T1000 (cell line): ENCODE data around the gene CEP57L1.

Experiments
- DNase-seq: peaks from one replicate; lab custom pipeline; 2025; ENCODE audit warnings: mixed read lengths; lab: John Stamatoyannopoulos, UW

Gene CEP57L1

GRCh38 chr6:109095036-109095834 is at the start of gene CEP57L1:
TSS of gene CEP57L1 (plus strand) at chr6:109095507. CDS start at chr6:109145222, 49,715 bp downstream.
- peak; percentile 94 for DNase-seq

GRCh38 chr6:109048176-109048575 is 47.1 kb upstream of the CEP57L1 start:
- DNase-seq, result no peak

GRCh38 chr6:109048670-109049415 is 46.5 kb upstream of the CEP57L1 start:
- DNase-seq, result no peak

GRCh38 chr6:109050012-109050411 is 45.3 kb upstream of the CEP57L1 start:
- no peak for DNase-seq

GRCh38 chr6:109050447-109051102 is 44.7 kb upstream of the CEP57L1 start:
- no peak for DNase-seq

- DNase-seq, result no peak
These were observed 43.8 kb upstream of the CEP57L1 start for GRCh38 chr6:109051301-109052017.

- no peak for DNase-seq
These were observed 43.2 kb upstream of the CEP57L1 start for GRCh38 chr6:109052018-109052651.

GRCh38 chr6:109052852-109053251 is 42.5 kb upstream of the CEP57L1 start:
- no peak for DNase-seq

- no peak for DNase-seq
These were observed 42.0 kb upstream of the CEP57L1 start for GRCh38 chr6:109053336-109053735.

- no peak for DNase-seq
These were observed 39.5 kb upstream of the CEP57L1 start for GRCh38 chr6:109055771-109056235.

GRCh38 chr6:109056661-109057060 is 38.6 kb upstream of the CEP57L1 start:
- no peak for DNase-seq

- no peak for DNase-seq
These were observed 36.7 kb upstream of the CEP57L1 start for GRCh38 chr6:109058620-109059019.

- no peak for DNase-seq
These were observed 36.2 kb upstream of the CEP57L1 start for GRCh38 chr6:109059153-109059552.

GRCh38 chr6:109059571-109060021 is 35.7 kb upstream of the CEP57L1 start:
- no peak for DNase-seq

GRCh38 chr6:109060571-109060970 is 34.7 kb upstream of the CEP57L1 start:
- DNase-seq, result no peak

GRCh38 chr6:109062216-109062615 is 33.1 kb upstream of the CEP57L1 start:
- no peak for DNase-seq

- DNase-seq, result no peak
These were observed 32.4 kb upstream of the CEP57L1 start for GRCh38 chr6:109062767-109063352.

- DNase-seq, result no peak
These were observed 25.6 kb upstream of the CEP57L1 start for GRCh38 chr6:109069746-109070145.

- no peak for DNase-seq
These were observed 24.0 kb upstream of the CEP57L1 start for GRCh38 chr6:109071125-109071917.
